H1 (cell line): Measurements from ENCODE around the gene ZIC1. TPM values are rescaled to one million over a fixed set of nuclear protein-coding genes. Genes with fewer than 3 reads are reported as not detected.
A peak's percentile ranks its signal among the peaks of the same experiment; 100 is the strongest.

Source experiments
- CTCF ChIA-PET: fragments of 300-600 bp; sonication (Branson Sonifier 250); formaldehyde crosslinking; loops from one replicate; lab custom pipeline; 2021; ENCODE audit not compliant: partially characterized antibody; lab: Charles Lee
- POLR2A ChIA-PET: fragments of 300-600 bp; sonication (Branson Sonifier 250); formaldehyde crosslinking; loops from one replicate; lab custom pipeline; 2021; ENCODE audit warnings: inconsistent platforms; ENCODE audit not compliant: partially characterized antibody; lab: Charles Lee
- DNase-seq, 2 experiments: peaks; one replicate each; pipeline versions ENCODE4 v3.0.0 to v3.0.0-alpha.2; 2010 to 2022; ENCODE audit warnings: low spot score in 2 of 2, low read depth in 1 of 2, mixed read lengths in 1 of 2
- FAIRE-seq: peaks from 2 replicates; lab custom pipeline; 2011; peaks lifted over from hg19 to GRCh38; lab: Jason Lieb, UNC
- H2AFZ ChIP-seq: 2 replicates; pipeline ENCODE4 v1.8.1; 2012; ENCODE audit warnings: low read length, inconsistent platforms
- H2AK5ac ChIP-seq: 2 replicates; pipeline ENCODE4 v1.6.1; 2013; ENCODE audit warnings: low read depth, low read length
- H2BK120ac ChIP-seq: replicated peaks from 2 replicates; pipeline ENCODE3; 2013; ENCODE audit warnings: low read depth, low read length, inconsistent platforms
- H2BK12ac ChIP-seq: 2 replicates; pipeline ENCODE4 v1.6.1; 2013; ENCODE audit warnings: low read depth, low read length
- H2BK15ac ChIP-seq: 2 replicates; pipeline ENCODE4 v1.6.1; 2013; ENCODE audit warnings: low read length
- H2BK20ac ChIP-seq: 2 replicates; pipeline ENCODE4 v1.6.1; 2013; ENCODE audit warnings: low read length
- H2BK5ac ChIP-seq: 2 replicates; pipeline ENCODE4 v1.6.1; 2013; ENCODE audit warnings: low read depth, low read length
- H3K14ac ChIP-seq: 2 replicates; pipeline ENCODE4 v1.6.1; 2013; ENCODE audit warnings: inconsistent platforms; ENCODE audit not compliant: insufficient read length
- H3K18ac ChIP-seq: 2 replicates; pipeline ENCODE4 v1.6.1; 2013; ENCODE audit warnings: low read length; ENCODE audit errors: extremely low read depth
- H3K23ac ChIP-seq: 2 replicates; pipeline ENCODE4 v1.6.1; 2013; ENCODE audit warnings: inconsistent platforms; ENCODE audit not compliant: insufficient read length
- H3K23me2 ChIP-seq: 2 replicates; pipeline ENCODE4 v1.6.1; 2013; ENCODE audit warnings: low read depth, low read length
- H3K27ac ChIP-seq: 2 replicates; pipeline ENCODE4 v1.6.1; 2011; ENCODE audit warnings: low read depth, low read length, inconsistent platforms
- H3K27me3 ChIP-seq, 4 experiments: replicated peaks in 1 of 4; 1 replicate in 1 of 4; 2 replicates in 3 of 4; pipeline versions ENCODE4 v1.6.1 to v1.8.1; 2011 to 2013; ENCODE audit warnings: low read length in 3 of 4, mild to moderate bottlenecking in 3 of 4, inconsistent platforms in 2 of 4, mixed read lengths in 2 of 4, moderate library complexity in 1 of 4; ENCODE audit not compliant: control insufficient read depth in 3 of 4, insufficient read depth in 3 of 4; ENCODE audit errors: extremely low read depth in 1 of 4
- H3K36me3 ChIP-seq, 4 experiments: 2 replicates each; pipeline versions ENCODE4 v1.6.1 to v1.8.1; 2011 to 2013; ENCODE audit warnings: mild to moderate bottlenecking in 4 of 4, low read length in 3 of 4, moderate library complexity in 2 of 4, control low read depth in 1 of 4, inconsistent platforms in 1 of 4; ENCODE audit not compliant: insufficient read depth in 4 of 4, control insufficient read depth in 2 of 4
- H3K4ac ChIP-seq: replicated peaks from 2 replicates; pipeline ENCODE3; 2013; ENCODE audit warnings: low read length, low read depth, mixed read lengths, inconsistent platforms; ENCODE audit not compliant: insufficient read length
- H3K4me1 ChIP-seq, 4 experiments: replicated peaks in 1 of 4; 1 replicate in 1 of 4; 2 replicates in 3 of 4; pipeline versions ENCODE4 v1.6.1 to v1.8.1; 2011 to 2013; ENCODE audit warnings: low read length in 3 of 4, inconsistent platforms in 2 of 4, mixed read lengths in 1 of 4; ENCODE audit not compliant: insufficient read depth in 4 of 4, control insufficient read depth in 3 of 4
- H3K4me2 ChIP-seq, 2 experiments: 2 replicates each; pipeline versions ENCODE4 v1.6.1 to v1.8.1; 2011 to 2013; ENCODE audit warnings: low read depth in 2 of 2, low read length in 2 of 2, control low read depth in 1 of 2, inconsistent platforms in 1 of 2, mild to moderate bottlenecking in 1 of 2; ENCODE audit not compliant: insufficient read depth in 1 of 2
- H3K4me3 ChIP-seq, 4 experiments: fragments of 200-600, 300-600 bp in 1 of 4; sonication (generic), shearing (Covaris generic), sonication (Bioruptor Twin) in 1 of 4; 2 replicates each; pipeline versions ENCODE4 v1.5.1 to v1.8.1; 2011 to 2016; ENCODE audit warnings: low read length in 4 of 4, low read depth in 3 of 4, control low read depth in 2 of 4, inconsistent platforms in 2 of 4, mild to moderate bottlenecking in 2 of 4, mixed read lengths in 1 of 4, moderate library complexity in 1 of 4; ENCODE audit not compliant: insufficient read depth in 2 of 4; ENCODE audit errors: extremely low read depth in 1 of 4
- H3K56ac ChIP-seq: replicated peaks from 2 replicates; pipeline ENCODE3; 2013; ENCODE audit warnings: low read depth, mild to moderate bottlenecking, mixed read lengths, low read length, inconsistent platforms; ENCODE audit not compliant: insufficient read length
- H3K79me1 ChIP-seq: 2 replicates; pipeline ENCODE4 v1.6.1; 2013; ENCODE audit warnings: low read depth, low read length, control low read depth
- H3K79me2 ChIP-seq, 2 experiments: 2 replicates each; pipeline versions ENCODE4 v1.6.1 to v1.8.1; 2012 to 2013; ENCODE audit warnings: low read length in 2 of 2, mild to moderate bottlenecking in 2 of 2, inconsistent platforms in 1 of 2; ENCODE audit not compliant: insufficient read depth in 2 of 2, control insufficient read depth in 1 of 2
- H3K9ac ChIP-seq, 4 experiments: replicated peaks in 1 of 4; 1 replicate in 1 of 4; 2 replicates in 3 of 4; pipeline versions ENCODE4 v1.6.1 to v1.8.1; 2011 to 2013; ENCODE audit warnings: low read depth in 3 of 4, low read length in 3 of 4, control low read depth in 2 of 4, mild to moderate bottlenecking in 2 of 4, moderate library complexity in 2 of 4, inconsistent platforms in 1 of 4; ENCODE audit errors: extremely low read depth in 1 of 4
- H3K9me3 ChIP-seq, 2 experiments: 2 replicates each; pipeline versions ENCODE4 v1.6.1 to v1.8.1; 2012 to 2013; ENCODE audit warnings: mild to moderate bottlenecking in 2 of 2, moderate library complexity in 2 of 2, control low read depth in 1 of 2, inconsistent platforms in 1 of 2, low read depth in 1 of 2, low read length in 1 of 2, mixed read lengths in 1 of 2; ENCODE audit not compliant: insufficient read depth in 2 of 2
- H4K20me1 ChIP-seq, 2 experiments: replicated peaks in 1 of 2; 2 replicates each; pipeline versions ENCODE3 to v1.8.1; 2011 to 2013; ENCODE audit warnings: inconsistent platforms in 2 of 2, low read length in 2 of 2, mild to moderate bottlenecking in 1 of 2; ENCODE audit not compliant: insufficient read depth in 2 of 2, control insufficient read depth in 1 of 2
- H4K5ac ChIP-seq: 2 replicates; pipeline ENCODE4 v1.6.1; 2013; ENCODE audit warnings: low read length, low read depth, mixed read lengths, inconsistent platforms; ENCODE audit not compliant: insufficient read length
- H4K8ac ChIP-seq: 2 replicates; pipeline ENCODE4 v1.8.0; 2013; ENCODE audit warnings: mild to moderate bottlenecking, moderate library complexity, low read length, inconsistent platforms; ENCODE audit not compliant: insufficient read depth; ENCODE audit errors: extremely low read depth
- H4K91ac ChIP-seq: replicated peaks from 2 replicates; pipeline ENCODE3; 2013; ENCODE audit warnings: low read length, mixed read lengths, inconsistent platforms; ENCODE audit not compliant: insufficient read length
- BACH1 ChIP-seq: IDR thresholded peaks from 2 replicates; pipeline ENCODE4 v1.6.1; 2012; ENCODE audit warnings: low read length, improper control_type of control experiment
- CBX8 ChIP-seq: fragments of 300-800, 300-1000 bp; sonication (generic); IDR thresholded peaks from 2 replicates; pipeline ENCODE4 v1.7.1; 2016; ENCODE audit warnings: low read depth, low read length, borderline replicate concordance
- CHD2 ChIP-seq: IDR thresholded peaks from 2 replicates; pipeline ENCODE4 v1.6.1; 2012; ENCODE audit warnings: low read length, improper control_type of control experiment
- GTF2F1 ChIP-seq: IDR thresholded peaks from 2 replicates; pipeline ENCODE4 v1.6.1; 2012; ENCODE audit warnings: low read depth, low read length, improper control_type of control experiment, borderline replicate concordance
- WGBS, 2 experiments: shearing (Covaris generic) in 1 of 2; methylation state at CpG; one replicate each; pipeline versions ENCODE4 v1.1.6 to v1.1.7; 2013 to 2015; ENCODE audit warnings: low lambda C conversion rate in 2 of 2, mixed read lengths in 2 of 2, inconsistent platforms in 1 of 2, low coverage in 1 of 2, missing lambda C conversion rate in 1 of 2; ENCODE audit not compliant: insufficient replicate concordance in 2 of 2, insufficient coverage in 1 of 2, insufficient read length in 1 of 2; ENCODE audit errors: extremely low coverage in 1 of 2, missing lambda C conversion rate in 1 of 2; 5-methylcytosine and 5-hydroxymethylcytosine counted together
- polyA plus RNA-seq, 7 experiments: library from polyadenylated mRNA; depleted of rRNA in 3 of 7; stranded (reverse) in 5 of 7; unstranded in 2 of 7; fragments of >200 nt in 5 of 7; fragments of 200-250 nt in 2 of 7; gene quantifications; 1 replicate in 5 of 7; 2 replicates in 1 of 7; 4 replicates in 1 of 7; pipeline versions ENCODE4 v1.2.1 to v1.2.3, GENCODE V29; 2011 to 2013; ENCODE audit warnings: missing spikeins in 2 of 7, mixed read lengths in 2 of 7
- total RNA-seq: library from RNA; stranded (reverse); fragmentation: NEBNext Ultra II Directional; extraction: Animal tissue kit (Norgen Biotek cat#: 25700); gene quantifications from 2 replicates; pipeline ENCODE4 v1.2.1, GENCODE V29; 2021

The ZIC1 gene
- total and polyA plus RNA-seq, 2 of the 8 experiments (the other 6 are each of a cell fraction or from before 2014, with no cell fraction given) = 0.80 to 2.2 TPM

- POLR2A ChIA-PET = interaction anchor here (1.0 to 1.1 kb wide), 2 partner anchors 14 to 32 kb away, joined by 3 read pairs; no protein-coding TSS in a partner anchor
- no peak overlapping the region for H3K56ac ChIP-seq
- no peaks in the 10 kb centered on the region for H3K9me3 ChIP-seq
- H4K8ac ChIP-seq = no peak overlapping the region
- no peak overlapping the region for H4K91ac ChIP-seq
- H2BK15ac ChIP-seq = no peak overlapping the region
- no peak overlapping the region for H3K14ac ChIP-seq
- H3K27ac ChIP-seq = no peak overlapping the region
- no peak overlapping the region for H2BK5ac ChIP-seq
- H3K4me2 ChIP-seq = peak overlapping the region in 1 of 2 experiments; percentile 75; a peak in 1 of 4 replicates
- no peak overlapping the region for H2BK20ac ChIP-seq
- CTCF ChIA-PET = interaction anchor here (0.9 to 10.6 kb wide), 9 partner anchors 10 to 62 kb away, joined by 3 to 162 read pairs (median 8); no protein-coding TSS in a partner anchor
- H3K4ac ChIP-seq = no peak overlapping the region
- no peaks in the 10 kb centered on the region for H3K79me2 ChIP-seq
- no peaks in the 10 kb centered on the region for H3K79me1 ChIP-seq
- H2AFZ ChIP-seq = no peak overlapping the region
- H3K4me3 ChIP-seq = peak overlapping the region in 1 of 4 experiments; percentile 38; a peak in 2 of 8 replicates
- H2BK12ac ChIP-seq = no peak overlapping the region
- H4K20me1 ChIP-seq = peaks cover 2 to 4% of the 10 kb centered on the region in 2 experiments
- H2AK5ac ChIP-seq = no peak overlapping the region
- H3K9ac ChIP-seq = no peak overlapping the region
- peaks cover 0 to 2% (median 0%) of the 10 kb centered on the region in 4 experiments; a peak in 1 of 8 replicates for H3K36me3 ChIP-seq
- no peak overlapping the region for H2BK120ac ChIP-seq
- H3K18ac ChIP-seq = no peak overlapping the region
- TF ChIP-seq GTF2F1 (no peak), BACH1 (no peak), CBX8 (0 out of 2 replicates have a peak, but pooled peaks have one; percentile 14), CHD2 (no peak)
- H3K27me3 ChIP-seq = peaks cover 53 to 82% (median 79%) of the 10 kb centered on the region in 4 experiments
- H3K4me1 ChIP-seq = peaks cover 13 to 40% (median 19%) of the 10 kb centered on the region in 4 experiments
- WGBS, 2 experiments = 19% methylated on average over 5 of the region's 5 CpGs; no CpG with 5 or more reads in 1 of the 2 experiments
- DNase-seq (no peak), FAIRE-seq (no peak)
- peaks cover 3% of the 10 kb centered on the region; the same call in 1 of the 2 replicates for H3K23me2 ChIP-seq
- H3K23ac ChIP-seq = no peak overlapping the region
- H4K5ac ChIP-seq = no peak overlapping the region
These were observed 49.1 kb upstream of the ZIC1 start for GRCh38 chr3:147360051-147360439.
